Smooth muscle cell (in vitro differentiated cells): ENCODE data around the gene RDX. TPM values are rescaled to one million over a fixed set of nuclear protein-coding genes. Genes with fewer than 3 reads are reported as not detected.

Source experiments
- DNase-seq: peaks from one replicate; lab custom pipeline; 2025; ENCODE audit not compliant: unreplicated experiment; lab: John Stamatoyannopoulos, UW
- H2AFZ ChIP-seq: fragments of 200-600 bp; sonication (generic); 2 replicates; pipeline ENCODE4 v1.6.0; 2016; ENCODE audit warnings: antibody characterized with exemption, low read depth, mild to moderate bottlenecking
- H3F3A ChIP-seq: fragments of 200-600 bp; sonication (generic); 2 replicates; pipeline ENCODE4 v1.6.0; 2017; ENCODE audit warnings: antibody characterized with exemption, low read depth
- H3K27ac ChIP-seq: fragments of 200-600 bp; sonication (generic); 2 replicates; pipeline ENCODE4 v1.5.1; 2016; ENCODE audit warnings: low read depth, mild to moderate bottlenecking
- H3K27me3 ChIP-seq: fragments of 200-600 bp; sonication (generic); 2 replicates; pipeline ENCODE4 v1.6.1; 2016; ENCODE audit warnings: low read depth, mild to moderate bottlenecking
- H3K36me3 ChIP-seq: fragments of 200-600 bp; sonication (generic); 2 replicates; pipeline ENCODE4 v1.5.1; 2016; ENCODE audit warnings: low read depth
- H3K4me1 ChIP-seq: fragments of 200-600 bp; sonication (generic); 2 replicates; pipeline ENCODE4 v1.5.1; 2016; ENCODE audit warnings: low read depth
- H3K4me2 ChIP-seq: fragments of 200-600 bp; sonication (generic); 2 replicates; pipeline ENCODE4 v1.6.0; 2016; ENCODE audit warnings: mild to moderate bottlenecking
- H3K4me3 ChIP-seq: fragments of 200-600 bp; sonication (generic); 2 replicates; pipeline ENCODE4 v1.5.1; 2016; ENCODE audit warnings: mild to moderate bottlenecking
- H3K79me2 ChIP-seq: fragments of 200-600 bp; sonication (generic); 2 replicates; pipeline ENCODE4 v1.6.0; 2016; ENCODE audit warnings: low read depth, mild to moderate bottlenecking
- H3K9ac ChIP-seq: fragments of 200-600 bp; sonication (generic); 2 replicates; pipeline ENCODE4 v1.6.0; 2016; ENCODE audit warnings: low read depth
- H3K9me3 ChIP-seq: fragments of 200-600 bp; sonication (generic); replicated peaks from 2 replicates; pipeline ENCODE4 v1.5.1; 2016; ENCODE audit warnings: low read depth
- H4K20me1 ChIP-seq: fragments of 200-600 bp; sonication (generic); 2 replicates; pipeline ENCODE4 v1.6.0; 2016; ENCODE audit warnings: low read depth
- CTCF ChIP-seq: fragments of 200-600 bp; sonication (generic); IDR thresholded peaks from 2 replicates; pipeline ENCODE4 v1.5.1; 2017; ENCODE audit warnings: borderline replicate concordance, mild to moderate bottlenecking, antibody characterized with exemption; ENCODE audit not compliant: insufficient read depth, poor library complexity, severe bottlenecking
- WGBS: methylation state at CpG from one replicate; pipeline ENCODE4 v1.1.7; 2016; ENCODE audit warnings: low lambda C conversion rate; 5-methylcytosine and 5-hydroxymethylcytosine counted together
- polyA plus RNA-seq: library from polyadenylated mRNA; unstranded; fragments of >200 nt; fragmentation: Nextera tagmentation; extraction: Ambion mirVana; gene quantifications from 2 replicates; pipeline ENCODE4 v1.2.1, GENCODE V29; 2016
- total RNA-seq: library from RNA; depleted of rRNA; stranded (reverse); fragments of >200 nt; gene quantifications from 2 replicates; pipeline ENCODE4 v1.2.3, GENCODE V29; 2014

RDX gene
- total and polyA plus RNA-seq, 2 experiments from 2014 or later, result 137 to 165 TPM

DNA sequence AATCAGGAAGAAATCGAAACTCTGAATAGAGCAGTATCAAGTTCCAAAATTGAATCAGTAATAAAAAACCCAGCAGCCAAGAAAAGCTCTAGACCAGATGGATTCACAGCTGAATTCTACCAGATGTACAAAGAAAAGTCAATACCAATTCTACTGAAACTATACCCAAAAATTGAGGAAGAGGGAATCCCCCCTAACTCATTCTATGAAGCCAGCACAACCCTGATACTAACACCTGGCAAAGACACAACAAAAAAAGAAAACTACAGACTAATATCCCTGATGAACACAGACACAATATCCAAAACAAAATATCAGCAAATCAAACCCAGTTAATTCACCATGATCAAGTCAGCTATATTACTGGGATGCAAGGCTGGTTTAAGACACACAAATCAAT is 105.5 kb downstream of the RDX start:
- no peak overlapping the region for H3K4me2 ChIP-seq
- H3K27me3 ChIP-seq, result no peaks in the 10 kb centered on the region
- H3K4me1 ChIP-seq, result no peaks in the 10 kb centered on the region
- H3K9me3 ChIP-seq, result no peaks in the 10 kb centered on the region
- no peak overlapping the region for H3K4me3 ChIP-seq
- DNase-seq, result no peak
- no peaks in the 10 kb centered on the region for H3K36me3 ChIP-seq
- H3K79me2 ChIP-seq, result no peaks in the 10 kb centered on the region
- 91% methylated on average over 1 of the region's 1 CpG for WGBS
- TF ChIP-seq CTCF, result no peak
- H3K27ac ChIP-seq, result no peak overlapping the region
- H3K9ac ChIP-seq, result no peak overlapping the region
- H4K20me1 ChIP-seq, result no peaks in the 10 kb centered on the region
- no peak overlapping the region for H2AFZ ChIP-seq
- peaks cover 6% of the 10 kb centered on the region for H3F3A ChIP-seq

GRCh38 chr11:110187731-110188130 is 108.7 kb downstream of the RDX start:
- H3K4me2 ChIP-seq, result no peak overlapping the region
- DNase-seq, result no peak
- H3K9me3 ChIP-seq, result no peaks in the 10 kb centered on the region
- H4K20me1 ChIP-seq, result no peaks in the 10 kb centered on the region
- H3K27ac ChIP-seq, result no peak overlapping the region
- H3K36me3 ChIP-seq, result no peaks in the 10 kb centered on the region
- H3K4me1 ChIP-seq, result no peaks in the 10 kb centered on the region
- TF ChIP-seq CTCF, result no peak
- no peak overlapping the region for H2AFZ ChIP-seq
- H3F3A ChIP-seq, result no peaks in the 10 kb centered on the region
- no peak overlapping the region for H3K9ac ChIP-seq
- WGBS, result 94% methylated on average over 6 of the region's 6 CpGs
- no peaks in the 10 kb centered on the region for H3K79me2 ChIP-seq
- no peak overlapping the region for H3K4me3 ChIP-seq
- H3K27me3 ChIP-seq, result no peaks in the 10 kb centered on the region

GRCh38 chr11:110186867-110187266 is 109.5 kb downstream of the RDX start:
- Histone ChIP-seq H2AFZ (no peak overlapping the region), H3K4me1 (no peaks in the 10 kb centered on the region), H3K9ac (no peak overlapping the region), H3K27me3 (no peaks in the 10 kb centered on the region), H3F3A (no peaks in the 10 kb centered on the region), H3K4me2 (no peak overlapping the region), H3K4me3 (no peak overlapping the region), H3K79me2 (no peaks in the 10 kb centered on the region), H3K36me3 (no peaks in the 10 kb centered on the region), H3K27ac (no peak overlapping the region), H4K20me1 (no peaks in the 10 kb centered on the region), H3K9me3 (no peaks in the 10 kb centered on the region)
- TF ChIP-seq CTCF, result no peak
- WGBS, result 94% methylated on average over 4 of the region's 4 CpGs
- DNase-seq, result no peak

GRCh38 chr11:110186456-110186855 is 110.0 kb downstream of the RDX start:
- Histone ChIP-seq H3K79me2 (no peaks in the 10 kb centered on the region), H3K27ac (no peak overlapping the region), H3K27me3 (no peaks in the 10 kb centered on the region), H3K9me3 (no peaks in the 10 kb centered on the region), H2AFZ (no peak overlapping the region), H3K4me1 (no peaks in the 10 kb centered on the region), H3F3A (no peaks in the 10 kb centered on the region), H3K36me3 (no peaks in the 10 kb centered on the region), H4K20me1 (no peaks in the 10 kb centered on the region), H3K4me3 (no peak overlapping the region), H3K9ac (no peak overlapping the region), H3K4me2 (no peak overlapping the region)
- WGBS, result 94% methylated on average over 5 of the region's 5 CpGs
- no peak for DNase-seq
- no peak for TF ChIP-seq CTCF
